ENCODE data around the gene SHISA5. TPM values are rescaled to one million over a fixed set of nuclear protein-coding genes. Genes with fewer than 3 reads are reported as not detected.
A peak's percentile ranks its signal among the peaks of the same experiment; 100 is the strongest.

Gene SHISA5
- total and polyA plus RNA-seq, 2 experiments from 2014 or later = 86.0 to 92.3 TPM

GRCh38 chr3:48430708-48431101 lies 73.3 kb downstream of the SHISA5 start:
- no peaks in the 10 kb centered on the region for H3K36me3 ChIP-seq
- DNase-seq (ENCODE audit: low read depth in 1 of 2, low spot score in 1 of 2) = no peak
- H3K4me1 ChIP-seq (ENCODE audit: low read depth) = peaks cover 23% of the 10 kb centered on the region
- TF ChIP-seq CTCF (IDR thresholded peaks at IDR 0.05; ENCODE audit: low read depth, low read length) = no peak
- no peak overlapping the region for H3K27ac ChIP-seq
- no peaks in the 10 kb centered on the region for H3K9me3 ChIP-seq (ENCODE audit: low read depth)
- H3K4me3 ChIP-seq = no peak overlapping the region
- no peaks in the 10 kb centered on the region for H3K27me3 ChIP-seq

DNA sequence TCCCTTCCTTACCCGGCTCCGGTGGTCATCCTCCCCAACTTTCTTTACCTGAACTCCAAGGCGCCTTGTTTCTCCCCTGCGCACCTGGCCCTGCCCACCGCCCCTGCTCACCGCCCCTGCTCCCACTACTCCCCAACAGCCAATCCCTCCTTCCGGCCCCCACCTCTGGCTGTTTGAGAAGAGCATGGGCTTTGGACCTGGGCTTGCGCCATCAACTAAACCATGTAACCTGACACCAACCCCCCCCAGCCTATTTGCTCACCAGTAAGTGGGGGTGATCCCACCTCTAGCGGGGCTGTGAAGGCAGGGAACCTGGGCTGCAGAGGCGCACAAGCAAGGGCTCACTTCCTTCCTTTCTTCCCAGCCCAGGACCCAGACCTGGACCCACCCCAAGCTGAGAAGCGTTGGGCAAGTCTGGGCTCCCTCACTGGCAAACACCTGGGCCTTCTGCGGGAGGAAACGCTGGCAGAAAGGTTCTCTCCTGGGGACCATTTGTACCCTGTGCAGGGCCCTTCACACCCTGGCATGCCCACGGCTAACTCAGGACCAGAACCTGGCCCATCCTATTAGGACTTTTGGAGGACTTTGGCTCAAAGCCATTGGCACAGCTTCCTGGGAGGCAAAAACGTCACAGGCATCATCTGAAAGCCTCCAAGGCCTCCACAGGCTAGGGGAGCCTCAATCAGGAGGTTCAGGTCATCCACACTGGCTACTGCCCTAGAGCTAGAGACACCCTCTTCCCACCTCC lies 73.8 kb downstream of the SHISA5 start, which contains the start of gene PLXNB1:
PLXNB1 (minus strand) TSS at position 127 of the 748 bp plus-strand sequence. CDS start 5,475 bp downstream, outside the sequence.
- peak; percentile 73 to 76 for DNase-seq (ENCODE audit: low read depth in 1 of 2, low spot score in 1 of 2)
- Histone ChIP-seq H3K36me3 (no peaks in the 10 kb centered on the region), H3K4me1 (ENCODE audit: low read depth) (peaks cover 28% of the 10 kb centered on the region), H3K27ac (peak within 1 kb of the TSS; percentile 80), H3K4me3 (peak within 1 kb of the TSS; percentile 62), H3K9me3 (ENCODE audit: low read depth) (no peaks in the 10 kb centered on the region), H3K27me3 (no peaks in the 10 kb centered on the region)
- TF ChIP-seq CTCF (IDR thresholded peaks at IDR 0.05; ENCODE audit: low read depth, low read length) = no peak

DNA sequence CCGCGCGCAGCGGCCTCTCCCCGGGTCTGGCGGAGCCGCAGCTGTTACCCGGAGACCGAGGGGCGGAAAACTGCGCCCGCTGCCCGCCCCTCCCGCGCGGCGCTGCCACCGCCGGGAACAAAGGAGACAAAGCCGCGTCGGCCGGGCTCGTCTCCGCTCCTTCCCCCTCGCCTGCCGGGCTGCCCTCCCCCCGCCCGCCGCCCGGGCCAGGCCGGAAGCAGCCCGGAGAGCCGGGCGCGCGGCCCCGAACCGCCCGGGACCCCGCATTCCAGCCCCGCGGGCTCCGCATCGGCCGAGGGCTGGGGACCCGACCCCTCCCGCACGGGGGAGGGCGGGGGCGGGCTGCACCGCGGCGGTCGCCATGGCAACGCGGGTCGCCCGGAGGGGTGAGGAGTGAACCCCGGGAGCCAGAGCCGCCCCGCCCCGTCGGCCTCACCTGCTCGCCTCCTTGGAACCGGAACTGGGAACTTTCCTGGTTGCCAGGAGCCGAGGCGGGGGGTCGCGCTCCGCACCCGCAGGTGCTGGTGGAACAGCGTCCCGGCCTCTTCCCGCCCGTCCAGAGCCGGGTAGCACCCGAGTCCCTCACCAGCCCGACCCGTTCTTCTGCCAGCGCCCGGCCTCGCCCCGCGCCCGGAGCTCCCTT lies 74.5 kb downstream of the SHISA5 start:
- H3K27me3 ChIP-seq = no peaks in the 10 kb centered on the region
- H3K27ac ChIP-seq = peak overlapping the region; percentile 80
- no peaks in the 10 kb centered on the region for H3K9me3 ChIP-seq (ENCODE audit: low read depth)
- peak; percentile 44 to 60 for DNase-seq (ENCODE audit: low read depth in 1 of 2, low spot score in 1 of 2)
- TF ChIP-seq CTCF (IDR thresholded peaks at IDR 0.05; ENCODE audit: low read depth, low read length) = no peak
- H3K36me3 ChIP-seq = no peaks in the 10 kb centered on the region
- H3K4me3 ChIP-seq = peak overlapping the region; percentile 62
- peaks cover 33% of the 10 kb centered on the region for H3K4me1 ChIP-seq (ENCODE audit: low read depth)

DNA sequence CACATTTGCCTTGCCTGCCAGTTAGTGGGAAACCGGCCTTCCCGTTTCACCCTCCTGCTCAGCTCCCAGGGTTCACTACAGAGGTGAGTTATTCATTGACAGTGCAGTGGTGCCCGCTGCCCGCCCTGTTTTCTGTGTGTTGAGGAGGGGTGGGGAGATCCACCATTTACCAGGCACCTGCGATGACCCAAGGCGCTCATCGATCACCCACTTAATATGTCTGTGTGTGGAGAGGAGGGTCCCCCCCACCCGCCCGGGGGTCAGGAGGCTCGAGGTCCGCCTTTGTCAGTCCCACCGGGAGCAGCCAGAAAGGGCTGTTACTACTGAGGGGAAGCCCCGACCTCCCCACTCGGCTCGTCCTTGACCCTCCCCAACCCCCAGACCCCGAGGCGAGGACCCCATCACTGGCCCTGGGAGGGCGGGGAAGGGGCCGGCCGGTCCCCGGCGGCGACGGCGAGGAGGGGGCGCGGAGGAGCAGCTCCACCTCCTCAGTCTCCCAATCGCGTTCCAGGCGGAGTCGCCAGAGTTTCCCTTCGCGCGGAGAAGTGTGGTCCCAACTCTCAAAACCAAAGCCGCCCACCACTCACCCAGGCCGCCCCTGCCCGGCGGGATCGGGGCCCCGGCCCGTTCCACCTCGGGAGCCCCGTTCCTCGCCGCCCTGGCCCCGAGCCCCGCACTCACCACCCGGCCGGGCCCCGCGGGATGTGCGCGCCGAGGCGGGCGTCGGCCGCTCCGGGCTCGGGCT lies 75.2 kb downstream of the SHISA5 start:
- Histone ChIP-seq H3K4me1 (ENCODE audit: low read depth) (peaks cover 33% of the 10 kb centered on the region), H3K4me3 (peak overlapping the region; percentile 62), H3K36me3 (no peaks in the 10 kb centered on the region), H3K27ac (peak overlapping the region; percentile 80), H3K9me3 (ENCODE audit: low read depth) (no peaks in the 10 kb centered on the region), H3K27me3 (no peaks in the 10 kb centered on the region)
- no peak for TF ChIP-seq CTCF (IDR thresholded peaks at IDR 0.05; ENCODE audit: low read depth, low read length)
- DNase-seq (ENCODE audit: low read depth in 1 of 2, low spot score in 1 of 2) = peak; percentile 20 to 67

DNA sequence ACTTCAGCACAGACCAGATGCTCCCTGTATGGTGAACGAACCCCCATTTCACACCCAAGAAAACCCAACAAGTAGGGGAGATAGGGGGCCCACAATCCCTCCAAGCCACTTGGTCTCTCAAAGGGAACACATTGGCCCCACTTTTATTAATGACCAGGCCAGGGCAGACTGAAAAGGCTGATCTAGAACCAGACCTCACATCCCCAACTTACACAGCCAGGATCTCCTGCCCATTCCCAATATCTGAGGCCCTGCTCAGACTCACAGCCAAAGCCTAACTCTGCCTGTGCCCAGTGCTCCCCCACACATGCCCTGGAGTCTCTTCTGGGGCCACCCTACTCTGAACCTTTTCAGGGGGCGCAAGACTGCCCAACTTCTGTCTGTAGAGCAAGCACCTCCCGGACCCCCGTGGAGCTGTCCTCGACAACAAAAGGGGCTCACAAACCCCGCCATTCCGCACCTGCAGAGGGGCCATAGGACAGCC lies 75.8 kb downstream of the SHISA5 start:
- Histone ChIP-seq H3K36me3 (no peaks in the 10 kb centered on the region), H3K9me3 (ENCODE audit: low read depth) (no peaks in the 10 kb centered on the region), H3K4me1 (ENCODE audit: low read depth) (peaks cover 33% of the 10 kb centered on the region), H3K4me3 (peak overlapping the region; percentile 62), H3K27me3 (no peaks in the 10 kb centered on the region), H3K27ac (no peak overlapping the region)
- no peak for DNase-seq (ENCODE audit: low read depth in 1 of 2, low spot score in 1 of 2)
- TF ChIP-seq CTCF (IDR thresholded peaks at IDR 0.05; ENCODE audit: low read depth, low read length) = no peak
